GM23338 (cell line): ENCODE results near the gene RASA3. TPM values are rescaled to one million over a fixed set of nuclear protein-coding genes. Genes with fewer than 3 reads are reported as not detected.

ENCODE experiments used
- ATAC-seq: fragments of 200-7000 bp; cut with Tn5 transposase; 3 replicates; pipeline ENCODE4 v1.9.1; 2020
- DNase-seq: peaks from one replicate; pipeline ENCODE4 v3.0.0-alpha.2; 2015; ENCODE audit warnings: low spot score
- H2AFZ ChIP-seq: fragments of 200-600 bp; sonication (generic); 2 replicates; pipeline ENCODE4 v1.8.0; 2016; ENCODE audit warnings: antibody characterized with exemption, mild to moderate bottlenecking, moderate library complexity
- H3F3A ChIP-seq: fragments of 200-600 bp; sonication (generic); replicated peaks from 2 replicates; pipeline ENCODE4 v1.8.0; 2017; ENCODE audit warnings: antibody characterized with exemption, mixed run types, low read depth
- H3K27ac ChIP-seq: fragments of 200-600 bp; sonication (generic); 2 replicates; pipeline ENCODE4 v1.6.1; 2016; ENCODE audit warnings: low read depth
- H3K27me3 ChIP-seq: fragments of 200-600 bp; sonication (generic); 2 replicates; pipeline ENCODE4 v1.8.0; 2016; ENCODE audit warnings: mild to moderate bottlenecking, mixed run types, moderate library complexity; ENCODE audit not compliant: insufficient read depth
- H3K36me3 ChIP-seq: fragments of 200-600 bp; sonication (generic); 2 replicates; pipeline ENCODE4 v1.8.0; 2016; ENCODE audit warnings: mild to moderate bottlenecking; ENCODE audit not compliant: insufficient read depth
- H3K4me1 ChIP-seq: fragments of 200-600 bp; sonication (generic); 2 replicates; pipeline ENCODE4 v1.8.0; 2016; ENCODE audit warnings: mild to moderate bottlenecking, moderate library complexity; ENCODE audit not compliant: insufficient read depth
- H3K4me2 ChIP-seq: fragments of 200-600 bp; sonication (generic); 2 replicates; pipeline ENCODE4 v1.7.1; 2017; ENCODE audit warnings: mixed run types
- H3K4me3 ChIP-seq: fragments of 200-600 bp; sonication (generic); 2 replicates; pipeline ENCODE4 v1.6.1; 2016; ENCODE audit warnings: mixed run types
- H3K79me2 ChIP-seq: fragments of 200-600 bp; sonication (generic); replicated peaks from 2 replicates; pipeline ENCODE4 v1.8.0; 2017; ENCODE audit warnings: mild to moderate bottlenecking; ENCODE audit not compliant: insufficient read depth
- H3K9me2 ChIP-seq: fragments of 200-600 bp; sonication (generic); 2 replicates; pipeline ENCODE4 v1.8.0; 2017; ENCODE audit not compliant: insufficient read depth
- H4K20me1 ChIP-seq: fragments of 200-600 bp; sonication (generic); replicated peaks from 2 replicates; pipeline ENCODE4 v1.8.0; 2017; ENCODE audit warnings: mild to moderate bottlenecking; ENCODE audit not compliant: insufficient read depth
- H3K27ac Mint-ChIP-seq: 2 replicates; pipeline ENCODE4 v1.8.0; 2020; ENCODE audit warnings: inconsistent platforms, mild to moderate bottlenecking, moderate library complexity, mixed read lengths
- H3K27me3 Mint-ChIP-seq: 3 replicates; pipeline ENCODE4 v1.8.0; 2022; ENCODE audit warnings: low read depth, mild to moderate bottlenecking, moderate library complexity, mixed read lengths, inconsistent platforms; ENCODE audit not compliant: insufficient read depth, poor library complexity
- H3K36me3 Mint-ChIP-seq: 3 replicates; pipeline ENCODE4 v1.8.0; 2021; ENCODE audit warnings: low read depth, mild to moderate bottlenecking, inconsistent platforms, moderate library complexity, mixed read lengths
- H3K4me1 Mint-ChIP-seq: 3 replicates; pipeline ENCODE4 v1.8.0; 2020; ENCODE audit warnings: mild to moderate bottlenecking, inconsistent platforms, mixed read lengths
- H3K4me3 Mint-ChIP-seq: 3 replicates; pipeline ENCODE4 v1.8.0; 2021; ENCODE audit warnings: moderate library complexity, mild to moderate bottlenecking, inconsistent platforms, mixed read lengths
- H3K9me3 Mint-ChIP-seq: 3 replicates; pipeline ENCODE4 v1.8.0; 2020; ENCODE audit warnings: moderate library complexity, mild to moderate bottlenecking, inconsistent platforms, mixed read lengths
- CREB1 ChIP-seq: fragments of 250-450 bp; sonication (Bioruptor Pico); IDR thresholded peaks from 2 replicates; pipeline ENCODE4 v1.5.0; 2020; ENCODE audit warnings: low read depth, mild to moderate bottlenecking, moderate library complexity
- EZH2 ChIP-seq: fragments of 200-600 bp; sonication (generic); IDR thresholded peaks from one replicate; pipeline ENCODE4 v1.8.0; 2017; ENCODE audit warnings: antibody characterized with exemption, mild to moderate bottlenecking, low read depth; ENCODE audit not compliant: unreplicated experiment
- EZH2phosphoT487 ChIP-seq: fragments of 200-600 bp; sonication (generic); IDR thresholded peaks from one replicate; pipeline ENCODE4 v1.8.1; 2018; ENCODE audit warnings: antibody characterized with exemption; ENCODE audit not compliant: unreplicated experiment
- JUNB ChIP-seq: IDR thresholded peaks from one replicate; pipeline ENCODE4 v1.6.1; 2016; ENCODE audit warnings: antibody characterized with exemption; ENCODE audit not compliant: unreplicated experiment
- NANOG ChIP-seq: IDR thresholded peaks from 2 replicates; pipeline ENCODE4 v1.6.1; 2016; ENCODE audit warnings: antibody characterized with exemption, borderline replicate concordance
- POLR2AphosphoS5 ChIP-seq: IDR thresholded peaks from 2 replicates; pipeline ENCODE4 v1.6.1; 2016; ENCODE audit warnings: antibody characterized with exemption, low read depth
- STAT1 ChIP-seq: IDR thresholded peaks from one replicate; pipeline ENCODE4 v1.6.1; 2016; ENCODE audit warnings: antibody characterized with exemption; ENCODE audit not compliant: unreplicated experiment
- ZNF114 ChIP-seq: fragments of 250-450 bp; sonication (Bioruptor Pico); IDR thresholded peaks from 2 replicates; pipeline ENCODE4 v1.5.0; 2020; ENCODE audit warnings: mild to moderate bottlenecking, moderate library complexity
- ZNF331 ChIP-seq: fragments of 250-450 bp; sonication (Bioruptor Pico); IDR thresholded peaks from 2 replicates; pipeline ENCODE4 v1.5.0; 2020; ENCODE audit warnings: low read depth, mild to moderate bottlenecking, moderate library complexity
- polyA plus RNA-seq: library from polyadenylated mRNA; unstranded; fragments of >200 nt; fragmentation: Nextera tagmentation; extraction: Ambion mirVana; gene quantifications from 2 replicates; pipeline ENCODE4 v1.2.1, GENCODE V29; 2016
- total RNA-seq: library from RNA; depleted of rRNA; stranded (reverse); fragments of >200 nt; shearing (Covaris generic); gene quantifications from 2 replicates; pipeline ENCODE4 v1.2.3, GENCODE V29; 2014
- TF ChIP-seq, protein P1 (sequence below): fragments of 250-450 bp; sonication (Bioruptor Pico); IDR thresholded peaks from 2 replicates; pipeline ENCODE4 v1.5.0; 2020; ENCODE audit warnings: mild to moderate bottlenecking, moderate library complexity
- TF ChIP-seq, protein P2 (sequence below): IDR thresholded peaks from 2 replicates; pipeline ENCODE4 v1.6.1; 2016; ENCODE audit warnings: antibody characterized with exemption
- TF ChIP-seq, protein P3 (sequence below): IDR thresholded peaks from one replicate; pipeline ENCODE4 v1.6.1; 2018; ENCODE audit warnings: antibody characterized with exemption; ENCODE audit not compliant: unreplicated experiment
- TF ChIP-seq, protein P4 (sequence below), 2 experiments: fragments of 200-600 bp in 1 of 2; sonication (generic) in 1 of 2; conservative IDR thresholded peaks; 2 replicates each; pipeline versions ENCODE4 v1.5.1 to v1.6.1; 2016 to 2017; ENCODE audit warnings: antibody characterized with exemption in 2 of 2, low read depth in 2 of 2, mild to moderate bottlenecking in 2 of 2, moderate library complexity in 1 of 2

Gene RASA3
- total and polyA plus RNA-seq, 2 experiments from 2014 or later, result 11.2 to 20.7 TPM

DNA sequence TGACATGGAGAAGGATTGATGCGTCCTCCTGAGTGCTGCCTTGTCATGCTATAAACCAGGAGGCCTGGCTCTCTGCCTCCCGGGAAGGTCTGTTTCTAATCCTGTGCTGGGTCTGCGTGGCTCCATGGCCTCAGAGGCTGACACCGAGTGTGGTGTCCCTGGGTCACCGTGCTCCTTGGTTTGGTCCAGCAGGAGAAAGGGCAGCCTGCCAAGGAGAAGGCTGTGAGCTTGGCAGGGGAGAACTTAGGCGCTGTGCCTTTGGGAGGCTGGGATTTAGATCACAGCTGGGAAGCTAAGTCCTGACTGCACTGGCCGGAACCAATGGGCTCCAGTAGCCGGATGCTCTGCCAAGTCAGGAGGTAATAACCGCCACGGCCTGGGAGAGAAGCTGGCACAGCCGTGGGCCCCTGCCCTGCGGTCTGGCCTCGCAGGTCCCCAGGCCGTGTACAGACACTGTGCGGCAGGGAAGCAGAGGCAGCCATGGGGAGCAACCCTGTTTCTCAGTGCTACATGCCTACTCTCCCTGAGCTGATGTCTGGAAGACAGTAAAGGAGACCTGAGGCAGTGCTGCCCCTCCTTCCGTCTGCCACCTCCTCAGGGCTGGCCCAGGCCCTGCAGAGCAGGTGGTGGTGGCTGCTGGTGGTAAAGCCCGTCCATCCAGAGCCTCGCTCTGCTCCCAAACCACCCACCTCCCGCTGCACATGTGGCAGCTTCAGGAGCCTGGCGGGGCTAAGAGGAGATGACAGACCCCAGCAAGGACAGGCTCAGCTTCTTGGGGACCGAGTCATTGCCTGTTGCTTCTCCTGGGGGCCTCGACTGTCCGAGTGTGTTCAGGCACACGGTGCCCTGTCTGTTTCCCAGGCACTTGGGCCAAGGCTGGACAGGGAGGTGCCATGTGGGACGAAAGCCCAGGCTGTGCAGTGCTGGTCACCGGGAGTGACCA lies 203.5 kb downstream of the RASA3 start:
- H2AFZ ChIP-seq, result no peak overlapping the region
- DNase-seq (no peak), ATAC-seq (no peak; the same call in 2 of the 3 replicates)
- peaks cover 7% of the 10 kb centered on the region for H3K4me1 Mint-ChIP-seq
- H3K27me3 Mint-ChIP-seq, result peaks cover 4% of the 10 kb centered on the region
- H3K4me3 Mint-ChIP-seq, result no peak overlapping the region
- no peaks in the 10 kb centered on the region for H3K27me3 ChIP-seq
- H3K36me3 ChIP-seq, result no peaks in the 10 kb centered on the region
- H3F3A ChIP-seq, result no peaks in the 10 kb centered on the region
- H3K36me3 Mint-ChIP-seq, result no peaks in the 10 kb centered on the region; the same call in 2 of the 3 replicates
- no peaks in the 10 kb centered on the region for H3K79me2 ChIP-seq
- TF ChIP-seq, protein P1, sequence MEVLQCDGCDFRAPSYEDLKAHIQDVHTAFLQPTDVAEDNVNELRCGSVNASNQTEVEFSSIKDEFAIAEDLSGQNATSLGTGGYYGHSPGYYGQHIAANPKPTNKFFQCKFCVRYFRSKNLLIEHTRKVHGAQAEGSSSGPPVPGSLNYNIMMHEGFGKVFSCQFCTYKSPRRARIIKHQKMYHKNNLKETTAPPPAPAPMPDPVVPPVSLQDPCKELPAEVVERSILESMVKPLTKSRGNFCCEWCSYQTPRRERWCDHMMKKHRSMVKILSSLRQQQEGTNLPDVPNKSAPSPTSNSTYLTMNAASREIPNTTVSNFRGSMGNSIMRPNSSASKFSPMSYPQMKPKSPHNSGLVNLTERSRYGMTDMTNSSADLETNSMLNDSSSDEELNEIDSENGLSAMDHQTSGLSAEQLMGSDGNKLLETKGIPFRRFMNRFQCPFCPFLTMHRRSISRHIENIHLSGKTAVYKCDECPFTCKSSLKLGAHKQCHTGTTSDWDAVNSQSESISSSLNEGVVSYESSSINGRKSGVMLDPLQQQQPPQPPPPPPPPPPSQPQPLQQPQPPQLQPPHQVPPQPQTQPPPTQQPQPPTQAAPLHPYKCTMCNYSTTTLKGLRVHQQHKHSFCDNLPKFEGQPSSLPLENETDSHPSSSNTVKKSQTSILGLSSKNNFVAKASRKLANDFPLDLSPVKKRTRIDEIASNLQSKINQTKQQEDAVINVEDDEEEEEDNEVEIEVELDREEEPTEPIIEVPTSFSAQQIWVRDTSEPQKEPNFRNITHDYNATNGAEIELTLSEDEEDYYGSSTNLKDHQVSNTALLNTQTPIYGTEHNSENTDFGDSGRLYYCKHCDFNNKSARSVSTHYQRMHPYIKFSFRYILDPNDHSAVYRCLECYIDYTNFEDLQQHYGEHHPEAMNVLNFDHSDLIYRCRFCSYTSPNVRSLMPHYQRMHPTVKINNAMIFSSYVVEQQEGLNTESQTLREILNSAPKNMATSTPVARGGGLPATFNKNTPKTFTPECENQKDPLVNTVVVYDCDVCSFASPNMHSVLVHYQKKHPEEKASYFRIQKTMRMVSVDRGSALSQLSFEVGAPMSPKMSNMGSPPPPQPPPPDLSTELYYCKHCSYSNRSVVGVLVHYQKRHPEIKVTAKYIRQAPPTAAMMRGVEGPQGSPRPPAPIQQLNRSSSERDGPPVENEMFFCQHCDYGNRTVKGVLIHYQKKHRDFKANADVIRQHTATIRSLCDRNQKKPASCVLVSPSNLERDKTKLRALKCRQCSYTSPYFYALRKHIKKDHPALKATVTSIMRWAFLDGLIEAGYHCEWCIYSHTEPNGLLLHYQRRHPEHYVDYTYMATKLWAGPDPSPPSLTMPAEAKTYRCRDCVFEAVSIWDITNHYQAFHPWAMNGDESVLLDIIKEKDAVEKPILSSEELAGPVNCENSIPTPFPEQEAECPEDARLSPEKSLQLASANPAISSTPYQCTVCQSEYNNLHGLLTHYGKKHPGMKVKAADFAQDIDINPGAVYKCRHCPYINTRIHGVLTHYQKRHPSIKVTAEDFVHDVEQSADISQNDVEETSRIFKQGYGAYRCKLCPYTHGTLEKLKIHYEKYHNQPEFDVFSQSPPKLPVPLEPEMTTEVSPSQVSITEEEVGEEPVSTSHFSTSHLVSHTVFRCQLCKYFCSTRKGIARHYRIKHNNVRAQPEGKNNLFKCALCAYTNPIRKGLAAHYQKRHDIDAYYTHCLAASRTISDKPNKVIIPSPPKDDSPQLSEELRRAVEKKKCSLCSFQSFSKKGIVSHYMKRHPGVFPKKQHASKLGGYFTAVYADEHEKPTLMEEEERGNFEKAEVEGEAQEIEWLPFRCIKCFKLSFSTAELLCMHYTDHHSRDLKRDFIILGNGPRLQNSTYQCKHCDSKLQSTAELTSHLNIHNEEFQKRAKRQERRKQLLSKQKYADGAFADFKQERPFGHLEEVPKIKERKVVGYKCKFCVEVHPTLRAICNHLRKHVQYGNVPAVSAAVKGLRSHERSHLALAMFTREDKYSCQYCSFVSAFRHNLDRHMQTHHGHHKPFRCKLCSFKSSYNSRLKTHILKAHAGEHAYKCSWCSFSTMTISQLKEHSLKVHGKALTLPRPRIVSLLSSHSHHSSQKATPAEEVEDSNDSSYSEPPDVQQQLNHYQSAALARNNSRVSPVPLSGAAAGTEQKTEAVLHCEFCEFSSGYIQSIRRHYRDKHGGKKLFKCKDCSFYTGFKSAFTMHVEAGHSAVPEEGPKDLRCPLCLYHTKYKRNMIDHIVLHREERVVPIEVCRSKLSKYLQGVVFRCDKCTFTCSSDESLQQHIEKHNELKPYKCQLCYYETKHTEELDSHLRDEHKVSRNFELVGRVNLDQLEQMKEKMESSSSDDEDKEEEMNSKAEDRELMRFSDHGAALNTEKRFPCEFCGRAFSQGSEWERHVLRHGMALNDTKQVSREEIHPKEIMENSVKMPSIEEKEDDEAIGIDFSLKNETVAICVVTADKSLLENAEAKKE (CRISPR knock-in tag), result no peak
- TF ChIP-seq CREB1 (CRISPR knock-in tag) (no peak), NANOG (no peak), ZNF331 (CRISPR knock-in tag) (no peak), POLR2AphosphoS5 (no peak), STAT1 (no peak), EZH2 (no peak), EZH2phosphoT487 (no peak), ZNF114 (CRISPR knock-in tag) (no peak), JUNB (no peak)
- TF ChIP-seq, protein P2, sequence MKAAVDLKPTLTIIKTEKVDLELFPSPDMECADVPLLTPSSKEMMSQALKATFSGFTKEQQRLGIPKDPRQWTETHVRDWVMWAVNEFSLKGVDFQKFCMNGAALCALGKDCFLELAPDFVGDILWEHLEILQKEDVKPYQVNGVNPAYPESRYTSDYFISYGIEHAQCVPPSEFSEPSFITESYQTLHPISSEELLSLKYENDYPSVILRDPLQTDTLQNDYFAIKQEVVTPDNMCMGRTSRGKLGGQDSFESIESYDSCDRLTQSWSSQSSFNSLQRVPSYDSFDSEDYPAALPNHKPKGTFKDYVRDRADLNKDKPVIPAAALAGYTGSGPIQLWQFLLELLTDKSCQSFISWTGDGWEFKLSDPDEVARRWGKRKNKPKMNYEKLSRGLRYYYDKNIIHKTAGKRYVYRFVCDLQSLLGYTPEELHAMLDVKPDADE, result no peak
- TF ChIP-seq, protein P3, sequence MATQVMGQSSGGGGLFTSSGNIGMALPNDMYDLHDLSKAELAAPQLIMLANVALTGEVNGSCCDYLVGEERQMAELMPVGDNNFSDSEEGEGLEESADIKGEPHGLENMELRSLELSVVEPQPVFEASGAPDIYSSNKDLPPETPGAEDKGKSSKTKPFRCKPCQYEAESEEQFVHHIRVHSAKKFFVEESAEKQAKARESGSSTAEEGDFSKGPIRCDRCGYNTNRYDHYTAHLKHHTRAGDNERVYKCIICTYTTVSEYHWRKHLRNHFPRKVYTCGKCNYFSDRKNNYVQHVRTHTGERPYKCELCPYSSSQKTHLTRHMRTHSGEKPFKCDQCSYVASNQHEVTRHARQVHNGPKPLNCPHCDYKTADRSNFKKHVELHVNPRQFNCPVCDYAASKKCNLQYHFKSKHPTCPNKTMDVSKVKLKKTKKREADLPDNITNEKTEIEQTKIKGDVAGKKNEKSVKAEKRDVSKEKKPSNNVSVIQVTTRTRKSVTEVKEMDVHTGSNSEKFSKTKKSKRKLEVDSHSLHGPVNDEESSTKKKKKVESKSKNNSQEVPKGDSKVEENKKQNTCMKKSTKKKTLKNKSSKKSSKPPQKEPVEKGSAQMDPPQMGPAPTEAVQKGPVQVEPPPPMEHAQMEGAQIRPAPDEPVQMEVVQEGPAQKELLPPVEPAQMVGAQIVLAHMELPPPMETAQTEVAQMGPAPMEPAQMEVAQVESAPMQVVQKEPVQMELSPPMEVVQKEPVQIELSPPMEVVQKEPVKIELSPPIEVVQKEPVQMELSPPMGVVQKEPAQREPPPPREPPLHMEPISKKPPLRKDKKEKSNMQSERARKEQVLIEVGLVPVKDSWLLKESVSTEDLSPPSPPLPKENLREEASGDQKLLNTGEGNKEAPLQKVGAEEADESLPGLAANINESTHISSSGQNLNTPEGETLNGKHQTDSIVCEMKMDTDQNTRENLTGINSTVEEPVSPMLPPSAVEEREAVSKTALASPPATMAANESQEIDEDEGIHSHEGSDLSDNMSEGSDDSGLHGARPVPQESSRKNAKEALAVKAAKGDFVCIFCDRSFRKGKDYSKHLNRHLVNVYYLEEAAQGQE, result no peak
- TF ChIP-seq, protein P4, sequence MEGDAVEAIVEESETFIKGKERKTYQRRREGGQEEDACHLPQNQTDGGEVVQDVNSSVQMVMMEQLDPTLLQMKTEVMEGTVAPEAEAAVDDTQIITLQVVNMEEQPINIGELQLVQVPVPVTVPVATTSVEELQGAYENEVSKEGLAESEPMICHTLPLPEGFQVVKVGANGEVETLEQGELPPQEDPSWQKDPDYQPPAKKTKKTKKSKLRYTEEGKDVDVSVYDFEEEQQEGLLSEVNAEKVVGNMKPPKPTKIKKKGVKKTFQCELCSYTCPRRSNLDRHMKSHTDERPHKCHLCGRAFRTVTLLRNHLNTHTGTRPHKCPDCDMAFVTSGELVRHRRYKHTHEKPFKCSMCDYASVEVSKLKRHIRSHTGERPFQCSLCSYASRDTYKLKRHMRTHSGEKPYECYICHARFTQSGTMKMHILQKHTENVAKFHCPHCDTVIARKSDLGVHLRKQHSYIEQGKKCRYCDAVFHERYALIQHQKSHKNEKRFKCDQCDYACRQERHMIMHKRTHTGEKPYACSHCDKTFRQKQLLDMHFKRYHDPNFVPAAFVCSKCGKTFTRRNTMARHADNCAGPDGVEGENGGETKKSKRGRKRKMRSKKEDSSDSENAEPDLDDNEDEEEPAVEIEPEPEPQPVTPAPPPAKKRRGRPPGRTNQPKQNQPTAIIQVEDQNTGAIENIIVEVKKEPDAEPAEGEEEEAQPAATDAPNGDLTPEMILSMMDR (conservative IDR thresholded peaks at IDR 0.05; ENCODE audit: low read depth in 2 of 2), result no peak
- H3K4me1 ChIP-seq, result no peaks in the 10 kb centered on the region
- H3K4me2 ChIP-seq, result no peak overlapping the region
- H3K4me3 ChIP-seq, result no peak overlapping the region
- H3K27ac Mint-ChIP-seq, result no peak overlapping the region
- no peaks in the 10 kb centered on the region for H4K20me1 ChIP-seq
- no peaks in the 10 kb centered on the region for H3K9me2 ChIP-seq
- H3K27ac ChIP-seq, result no peak overlapping the region
- H3K9me3 Mint-ChIP-seq, result no peaks in the 10 kb centered on the region; the same call in 2 of the 3 replicates
